GM12864 (cell line): ENCODE measurements around the gene KCTD15.
"Not testable (repeated sequence)": the region's sequence is repeated elsewhere in the genome, so short reads cannot be mapped to it uniquely, and the experiment has no call there.

Source experiments
- DNase-seq: peaks from one replicate; pipeline ENCODE4 v3.0.0-alpha.2; 2011; ENCODE audit warnings: low read depth
- H3K4me3 ChIP-seq: 2 replicates; pipeline ENCODE4 v1.5.1; 2011; ENCODE audit warnings: mild to moderate bottlenecking, low read depth, low read length, control low read depth
- CTCF ChIP-seq: IDR thresholded peaks from 2 replicates; pipeline ENCODE4 v1.5.1; 2011; ENCODE audit warnings: low read depth, mild to moderate bottlenecking, moderate library complexity, low read length, control low read depth, inconsistent platforms; ENCODE audit errors: missing control alignments

The KCTD15 gene

GRCh38 chr19:33813391-33814101 is 16.9 kb downstream of the KCTD15 start:
- no peak for TF ChIP-seq CTCF
- H3K4me3 ChIP-seq: no peak overlapping the region
- no peak for DNase-seq

GRCh38 chr19:33814181-33815165 is 17.8 kb downstream of the KCTD15 start:
- TF ChIP-seq CTCF: no peak
- no peak for DNase-seq
- no peak overlapping the region for H3K4me3 ChIP-seq

GRCh38 chr19:33815380-33816340 is 19.0 kb downstream of the KCTD15 start:
- TF ChIP-seq CTCF: no peak
- H3K4me3 ChIP-seq: no peak overlapping the region
- no peak for DNase-seq

- no peak overlapping the region for H3K4me3 ChIP-seq
- no peak for TF ChIP-seq CTCF
- no peak for DNase-seq
Measured at GRCh38 chr19:33818411-33818810, 21.7 kb downstream of the KCTD15 start.

- DNase-seq, H3K4me3 ChIP-seq: not testable (repeated sequence)
Measured at GRCh38 chr19:33819078-33819477, 22.4 kb downstream of the KCTD15 start.

- no peak for DNase-seq
- TF ChIP-seq CTCF: no peak
- no peak overlapping the region for H3K4me3 ChIP-seq
Measured at GRCh38 chr19:33819506-33819879, 22.8 kb downstream of the KCTD15 start.
